Panc1 (cell line): ENCODE measurements around the gene ADH7. TPM values are rescaled to one million over a fixed set of nuclear protein-coding genes. Genes with fewer than 3 reads are reported as not detected.

ENCODE experiments used
- ATAC-seq: fragments of 200-7000 bp; cut with Tn5 transposase; 2 replicates; pipeline ENCODE4 v1.9.1; 2020; ENCODE audit warnings: mild to moderate bottlenecking, moderate library complexity
- BruUV-seq: library from RNA; stranded (reverse); fragments of 400-500 nt; replicated peaks from 2 replicates; lab custom pipeline; 2021; lab: Mats Ljungman, UMichigan
- CTCF ChIA-PET: fragments of 300-600 bp; sonication (Branson Sonifier 250); formaldehyde crosslinking; loops from one replicate; lab custom pipeline; 2022; ENCODE audit warnings: antibody characterized with exemption; lab: Charles Lee
- POLR2A ChIA-PET: fragments of 300-600 bp; sonication (Branson Sonifier 250); formaldehyde crosslinking; loops from one replicate; lab custom pipeline; 2022; ENCODE audit warnings: antibody characterized with exemption; lab: Charles Lee
- DNase-seq: peaks from one replicate; pipeline ENCODE4 v3.0.0-alpha.2; 2010; ENCODE audit warnings: low read depth, low spot score
- H3K27ac ChIP-seq: 2 replicates; pipeline ENCODE4 v1.5.1; 2011; ENCODE audit warnings: mild to moderate bottlenecking, low read length, inconsistent platforms
- H3K27me3 ChIP-seq: fragments of 200-500 bp; sonication (Bioruptor generic); 2 replicates; pipeline ENCODE4 v1.6.0; 2014; ENCODE audit warnings: low read length, inconsistent platforms; ENCODE audit not compliant: control insufficient read depth, insufficient read depth
- H3K36me3 ChIP-seq: fragments of 200-500 bp; sonication (Bioruptor generic); 2 replicates; pipeline ENCODE4 v1.5.1; 2014; ENCODE audit warnings: inconsistent platforms, mild to moderate bottlenecking, low read length, moderate library complexity; ENCODE audit not compliant: control insufficient read depth, insufficient read depth
- H3K4me1 ChIP-seq: 2 replicates; pipeline ENCODE4 v1.5.1; 2011; ENCODE audit warnings: inconsistent platforms, mild to moderate bottlenecking, low read length, moderate library complexity; ENCODE audit not compliant: control insufficient read depth, insufficient read depth
- H3K4me3 ChIP-seq, 2 experiments: 2 replicates each; pipeline ENCODE4 v1.5.1; 2011 to 2012; ENCODE audit warnings: low read depth in 2 of 2, low read length in 2 of 2, mild to moderate bottlenecking in 2 of 2, inconsistent platforms in 1 of 2, moderate library complexity in 1 of 2
- H3K9me3 ChIP-seq: fragments of 200-500 bp; sonication (Bioruptor generic); 2 replicates; pipeline ENCODE4 v1.5.1; 2014; ENCODE audit warnings: low read depth, mild to moderate bottlenecking, inconsistent platforms, low read length, moderate library complexity; ENCODE audit not compliant: control insufficient read depth, insufficient read depth
- POLR2AphosphoS5 ChIP-seq: IDR thresholded peaks from 2 replicates; pipeline ENCODE4 v1.6.1; 2012; ENCODE audit warnings: mild to moderate bottlenecking, low read depth, low read length, moderate library complexity
- SIN3A ChIP-seq: IDR thresholded peaks from 2 replicates; pipeline ENCODE4 v1.6.1; 2012; ENCODE audit warnings: low read depth, mild to moderate bottlenecking, low read length, moderate library complexity, borderline replicate concordance; ENCODE audit not compliant: insufficient read depth
- TCF7L2 ChIP-seq: IDR thresholded peaks from 2 replicates; pipeline ENCODE4 v1.6.1; 2011; ENCODE audit warnings: mild to moderate bottlenecking, low read depth, low read length, inconsistent platforms
- in situ Hi-C: cut with HindIII; loops from 2 replicates; pipeline ENCODE4 v1.10.0; 2016; ENCODE audit warnings: low sequenced_read_pairs, low pct_unique_long_range_greater_than_20kb
- intact Hi-C: fragments of 100-400 bp; cut with micrococcal nuclease; formaldehyde crosslinking; loops from one replicate; pipeline ENCODE4 v1.10.0; 2022; ENCODE audit not compliant: unreplicated experiment
- total RNA-seq: library from RNA; stranded (reverse); gene quantifications from one replicate; pipeline ENCODE4 v1.2.1, GENCODE V29; 2021; ENCODE audit not compliant: unreplicated experiment
- TF ChIP-seq, protein P1 (sequence below), 2 experiments: IDR thresholded peaks; 2 replicates each; pipeline ENCODE4 v1.6.1; 2011 to 2012; ENCODE audit warnings: low read depth in 2 of 2, control low read depth in 1 of 2, low read length in 1 of 2, mild to moderate bottlenecking in 1 of 2, moderate library complexity in 1 of 2; ENCODE audit not compliant: insufficient read depth in 1 of 2
- TF ChIP-seq, protein P2 (sequence below): fragments of 450-650 bp; IDR thresholded peaks from 2 replicates; pipeline ENCODE4 v1.5.1; 2017; ENCODE audit warnings: mild to moderate bottlenecking

ADH7 gene
- total RNA-seq, 1 experiment from 2014 or later, result not detected

DNA sequence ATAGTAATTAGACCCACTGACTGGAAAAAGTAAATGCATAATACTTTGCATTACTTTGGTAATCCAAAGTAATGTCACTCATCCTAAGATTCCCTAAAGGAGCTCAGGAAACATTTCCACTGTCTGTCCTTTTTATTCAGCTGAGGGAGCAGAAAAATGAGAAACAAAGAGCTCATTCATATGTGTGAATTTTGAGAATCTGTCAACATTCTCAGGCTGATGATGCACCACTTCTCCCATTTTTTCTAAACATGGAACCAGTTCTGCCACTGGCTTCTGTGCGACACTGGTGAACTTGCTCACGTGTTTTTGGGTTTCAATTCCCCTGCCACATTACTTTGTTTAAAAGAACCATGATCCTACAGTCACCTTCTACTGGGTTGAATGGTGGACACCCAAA is 28.4 kb upstream of the ADH7 start:
- ChIA-PET POLR2A (no interaction called here), CTCF (interaction anchor here (0.6 kb wide), 1 partner anchor 10 kb away, joined by 3 read pairs; no protein-coding TSS in a partner anchor)
- intact Hi-C loops (loop anchor here (2.0 to 5.0 kb wide), 2 partner anchors 51 to 345 kb away; no protein-coding TSS in a partner anchor), in situ Hi-C loops (no loop called here)
- Histone ChIP-seq H3K27ac (no peak overlapping the region), H3K36me3 (no peaks in the 10 kb centered on the region), H3K4me3 (no peak overlapping the region), H3K4me1 (no peaks in the 10 kb centered on the region), H3K9me3 (no peaks in the 10 kb centered on the region), H3K27me3 (no peaks in the 10 kb centered on the region; the same call in 1 of the 2 replicates)
- no TSS peak for BruUV-seq
- DNase-seq (no peak), ATAC-seq (no peak)
- TF ChIP-seq, protein P1, sequence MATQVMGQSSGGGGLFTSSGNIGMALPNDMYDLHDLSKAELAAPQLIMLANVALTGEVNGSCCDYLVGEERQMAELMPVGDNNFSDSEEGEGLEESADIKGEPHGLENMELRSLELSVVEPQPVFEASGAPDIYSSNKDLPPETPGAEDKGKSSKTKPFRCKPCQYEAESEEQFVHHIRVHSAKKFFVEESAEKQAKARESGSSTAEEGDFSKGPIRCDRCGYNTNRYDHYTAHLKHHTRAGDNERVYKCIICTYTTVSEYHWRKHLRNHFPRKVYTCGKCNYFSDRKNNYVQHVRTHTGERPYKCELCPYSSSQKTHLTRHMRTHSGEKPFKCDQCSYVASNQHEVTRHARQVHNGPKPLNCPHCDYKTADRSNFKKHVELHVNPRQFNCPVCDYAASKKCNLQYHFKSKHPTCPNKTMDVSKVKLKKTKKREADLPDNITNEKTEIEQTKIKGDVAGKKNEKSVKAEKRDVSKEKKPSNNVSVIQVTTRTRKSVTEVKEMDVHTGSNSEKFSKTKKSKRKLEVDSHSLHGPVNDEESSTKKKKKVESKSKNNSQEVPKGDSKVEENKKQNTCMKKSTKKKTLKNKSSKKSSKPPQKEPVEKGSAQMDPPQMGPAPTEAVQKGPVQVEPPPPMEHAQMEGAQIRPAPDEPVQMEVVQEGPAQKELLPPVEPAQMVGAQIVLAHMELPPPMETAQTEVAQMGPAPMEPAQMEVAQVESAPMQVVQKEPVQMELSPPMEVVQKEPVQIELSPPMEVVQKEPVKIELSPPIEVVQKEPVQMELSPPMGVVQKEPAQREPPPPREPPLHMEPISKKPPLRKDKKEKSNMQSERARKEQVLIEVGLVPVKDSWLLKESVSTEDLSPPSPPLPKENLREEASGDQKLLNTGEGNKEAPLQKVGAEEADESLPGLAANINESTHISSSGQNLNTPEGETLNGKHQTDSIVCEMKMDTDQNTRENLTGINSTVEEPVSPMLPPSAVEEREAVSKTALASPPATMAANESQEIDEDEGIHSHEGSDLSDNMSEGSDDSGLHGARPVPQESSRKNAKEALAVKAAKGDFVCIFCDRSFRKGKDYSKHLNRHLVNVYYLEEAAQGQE (IDR thresholded peaks at IDR 0.05; ENCODE audit: insufficient read depth in 1 of 2, low read depth in 2 of 2, low read length in 1 of 2), result no peak
- TF ChIP-seq TCF7L2 (no peak), SIN3A (no peak), POLR2AphosphoS5 (no peak)
- TF ChIP-seq, protein P2, sequence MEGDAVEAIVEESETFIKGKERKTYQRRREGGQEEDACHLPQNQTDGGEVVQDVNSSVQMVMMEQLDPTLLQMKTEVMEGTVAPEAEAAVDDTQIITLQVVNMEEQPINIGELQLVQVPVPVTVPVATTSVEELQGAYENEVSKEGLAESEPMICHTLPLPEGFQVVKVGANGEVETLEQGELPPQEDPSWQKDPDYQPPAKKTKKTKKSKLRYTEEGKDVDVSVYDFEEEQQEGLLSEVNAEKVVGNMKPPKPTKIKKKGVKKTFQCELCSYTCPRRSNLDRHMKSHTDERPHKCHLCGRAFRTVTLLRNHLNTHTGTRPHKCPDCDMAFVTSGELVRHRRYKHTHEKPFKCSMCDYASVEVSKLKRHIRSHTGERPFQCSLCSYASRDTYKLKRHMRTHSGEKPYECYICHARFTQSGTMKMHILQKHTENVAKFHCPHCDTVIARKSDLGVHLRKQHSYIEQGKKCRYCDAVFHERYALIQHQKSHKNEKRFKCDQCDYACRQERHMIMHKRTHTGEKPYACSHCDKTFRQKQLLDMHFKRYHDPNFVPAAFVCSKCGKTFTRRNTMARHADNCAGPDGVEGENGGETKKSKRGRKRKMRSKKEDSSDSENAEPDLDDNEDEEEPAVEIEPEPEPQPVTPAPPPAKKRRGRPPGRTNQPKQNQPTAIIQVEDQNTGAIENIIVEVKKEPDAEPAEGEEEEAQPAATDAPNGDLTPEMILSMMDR, result no peak

DNA sequence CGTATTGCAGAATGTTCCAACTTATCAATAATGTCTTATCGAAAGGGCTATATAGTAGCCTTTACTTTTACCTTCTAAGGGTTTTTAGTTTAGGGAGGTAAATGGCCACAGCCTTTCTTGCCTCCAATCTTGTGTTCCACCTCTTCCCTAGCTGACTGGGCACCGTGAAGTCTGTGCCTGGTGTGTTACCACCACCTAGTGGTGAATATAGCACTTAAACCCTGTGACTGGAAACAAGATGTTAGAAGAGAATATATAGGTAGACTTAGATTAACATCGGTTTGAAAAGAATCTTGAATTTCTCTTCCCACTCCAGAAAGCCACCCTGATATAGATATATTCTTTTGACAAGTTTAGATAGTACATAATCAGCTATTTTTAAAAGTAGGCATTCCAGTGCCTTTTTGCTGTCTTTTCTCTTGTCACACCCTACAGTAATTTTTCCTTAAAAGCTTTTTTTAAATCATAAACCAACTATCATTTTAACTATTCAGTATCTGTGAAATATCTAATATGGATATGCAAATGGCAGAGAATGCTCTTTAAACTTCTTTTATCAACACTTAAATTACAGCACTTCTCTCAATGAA is 27.8 kb upstream of the ADH7 start:
- no peaks in the 10 kb centered on the region for H3K36me3 ChIP-seq
- H3K27me3 ChIP-seq, result no peaks in the 10 kb centered on the region; the same call in 1 of the 2 replicates
- ChIA-PET POLR2A (no interaction called here), CTCF (interaction anchor here (0.6 kb wide), 2 partner anchors 11 to 376 kb away, joined by 3 to 4 read pairs; no protein-coding TSS in a partner anchor)
- DNase-seq (peak; percentile 25), ATAC-seq (peak; percentile 77)
- no peak overlapping the region for H3K27ac ChIP-seq
- in situ Hi-C loops, result no loop called here
- intact Hi-C loops, result loop anchor here (2.0 to 5.0 kb wide), 2 partner anchors 51 to 344 kb away; no protein-coding TSS in a partner anchor
- BruUV-seq, result no TSS peak
- TF ChIP-seq SIN3A, result no peak
- TF ChIP-seq, protein P2, result peak; percentile 76
- H3K9me3 ChIP-seq, result no peaks in the 10 kb centered on the region
- H3K4me1 ChIP-seq, result no peaks in the 10 kb centered on the region
- H3K4me3 ChIP-seq, result no peak overlapping the region
